Epithelial cell of proximal tubule (primary cell): ENCODE data around the gene FZD7. TPM values are rescaled to one million over a fixed set of nuclear protein-coding genes. Genes with fewer than 3 reads are reported as not detected.

ENCODE experiments used
- DNase-seq: peaks from one replicate; pipeline ENCODE4 v3.0.0-alpha.2; 2011; ENCODE audit warnings: low read depth
- H3K4me3 ChIP-seq: 2 replicates; pipeline ENCODE4 v1.5.1; 2011; ENCODE audit warnings: low read depth, mild to moderate bottlenecking, low read length
- total RNA-seq: library from RNA; depleted of rRNA; stranded (reverse); fragments of >200 nt; gene quantifications from 2 replicates; pipeline ENCODE4 v1.2.3, GENCODE V29; 2015
- TF ChIP-seq, protein P1 (sequence below): conservative IDR thresholded peaks from 2 replicates; pipeline ENCODE4 v1.5.1; 2012; ENCODE audit warnings: low read depth, mild to moderate bottlenecking, low read length

Gene FZD7
- total RNA-seq, 1 donor from 2014 or later: 34.8 TPM

DNA sequence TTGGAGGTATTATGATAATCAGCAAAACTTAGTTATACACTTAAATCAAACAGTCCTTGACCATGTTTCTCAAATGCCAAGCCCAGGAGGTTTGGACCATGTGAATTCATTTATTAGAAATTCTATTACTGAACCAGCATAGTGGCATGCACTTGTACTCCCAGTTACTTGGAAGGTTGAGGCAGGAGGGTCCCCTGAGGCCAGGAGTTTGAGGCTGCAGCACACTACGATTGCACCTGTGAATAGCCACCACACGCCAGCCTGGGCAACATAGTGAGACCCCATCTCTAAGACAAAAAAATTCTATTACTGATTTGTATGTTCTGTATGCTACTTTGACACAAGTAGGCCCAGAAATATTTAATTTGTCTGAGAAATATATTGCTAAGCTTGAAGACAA lies 43.6 kb upstream of the FZD7 start:
- TF ChIP-seq, protein P1, sequence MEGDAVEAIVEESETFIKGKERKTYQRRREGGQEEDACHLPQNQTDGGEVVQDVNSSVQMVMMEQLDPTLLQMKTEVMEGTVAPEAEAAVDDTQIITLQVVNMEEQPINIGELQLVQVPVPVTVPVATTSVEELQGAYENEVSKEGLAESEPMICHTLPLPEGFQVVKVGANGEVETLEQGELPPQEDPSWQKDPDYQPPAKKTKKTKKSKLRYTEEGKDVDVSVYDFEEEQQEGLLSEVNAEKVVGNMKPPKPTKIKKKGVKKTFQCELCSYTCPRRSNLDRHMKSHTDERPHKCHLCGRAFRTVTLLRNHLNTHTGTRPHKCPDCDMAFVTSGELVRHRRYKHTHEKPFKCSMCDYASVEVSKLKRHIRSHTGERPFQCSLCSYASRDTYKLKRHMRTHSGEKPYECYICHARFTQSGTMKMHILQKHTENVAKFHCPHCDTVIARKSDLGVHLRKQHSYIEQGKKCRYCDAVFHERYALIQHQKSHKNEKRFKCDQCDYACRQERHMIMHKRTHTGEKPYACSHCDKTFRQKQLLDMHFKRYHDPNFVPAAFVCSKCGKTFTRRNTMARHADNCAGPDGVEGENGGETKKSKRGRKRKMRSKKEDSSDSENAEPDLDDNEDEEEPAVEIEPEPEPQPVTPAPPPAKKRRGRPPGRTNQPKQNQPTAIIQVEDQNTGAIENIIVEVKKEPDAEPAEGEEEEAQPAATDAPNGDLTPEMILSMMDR: no peak
- DNase-seq: no peak
- H3K4me3 ChIP-seq: no peak overlapping the region

DNA sequence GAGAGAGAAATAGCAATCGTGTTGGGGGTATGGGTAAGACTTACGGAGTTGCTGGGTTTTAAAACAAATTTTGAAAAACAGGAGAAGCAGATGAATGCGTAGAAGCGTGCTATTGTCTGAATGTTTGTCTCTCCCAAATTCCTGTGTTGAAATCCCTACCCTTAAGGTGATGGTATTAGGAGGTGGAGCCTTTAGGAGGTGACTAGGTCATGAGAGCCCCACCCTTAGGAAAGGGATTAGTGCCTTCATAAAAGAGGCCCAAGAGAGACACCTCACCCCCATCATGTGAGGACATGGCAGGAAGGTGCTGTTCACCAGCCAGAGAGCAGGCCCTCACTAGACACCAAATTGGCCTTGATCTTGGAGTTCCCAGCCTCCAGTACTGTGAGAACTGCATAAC lies 40.7 kb upstream of the FZD7 start:
- no peak for DNase-seq
- TF ChIP-seq, protein P1: no peak
- no peak overlapping the region for H3K4me3 ChIP-seq

DNA sequence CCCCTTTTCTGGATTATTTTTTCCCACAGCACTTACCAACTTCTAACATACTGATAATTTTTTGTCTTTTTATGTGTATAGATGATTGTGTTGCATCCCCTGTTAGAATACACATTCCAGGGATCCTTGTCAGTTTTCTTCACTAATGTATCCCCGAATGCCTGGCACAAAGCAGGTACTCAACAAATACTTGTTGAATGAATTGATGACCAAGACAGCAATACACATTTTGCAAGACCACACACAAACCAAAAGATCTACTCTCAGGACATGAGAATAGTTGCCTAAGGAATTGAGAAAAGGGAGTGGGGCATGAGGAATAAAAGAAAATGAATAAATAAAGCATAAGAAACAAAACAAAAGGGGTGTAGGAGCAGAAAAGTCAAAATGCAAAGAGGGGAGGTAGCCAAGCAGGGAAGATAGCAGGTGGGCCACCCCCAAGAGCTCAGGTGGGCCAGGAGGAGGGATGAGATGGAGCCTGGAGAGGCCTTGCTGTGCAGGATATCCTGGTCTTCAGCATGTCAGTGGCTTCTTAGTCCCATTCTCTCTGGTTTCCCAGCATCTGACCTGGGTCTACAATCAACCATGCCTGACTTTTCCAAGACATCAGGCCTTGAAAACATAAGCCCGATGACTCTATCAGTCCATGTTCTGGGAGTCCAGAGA lies 38.5 kb upstream of the FZD7 start:
- H3K4me3 ChIP-seq: no peak overlapping the region
- DNase-seq: no peak
- TF ChIP-seq, protein P1: no peak

DNA sequence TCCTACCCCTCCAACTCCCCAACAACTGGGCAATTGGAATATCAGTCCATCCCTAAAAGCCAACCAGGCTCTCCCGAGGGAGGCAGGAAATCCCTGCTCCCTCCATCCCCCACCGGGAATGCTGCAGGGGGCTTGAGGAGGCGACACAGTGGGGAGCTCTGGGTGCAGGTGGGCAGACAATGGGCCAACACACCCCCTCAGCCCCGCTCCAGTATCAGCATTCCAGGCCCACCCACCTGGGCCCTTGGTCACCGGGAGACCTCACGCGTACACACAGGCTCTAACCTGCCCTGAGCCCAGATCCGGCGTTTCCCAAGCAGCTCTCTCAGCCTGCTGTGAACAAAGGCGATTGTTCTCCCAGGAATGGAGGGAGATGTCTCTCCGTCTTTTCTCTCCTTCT lies 37.6 kb upstream of the FZD7 start:
- TF ChIP-seq, protein P1: no peak
- no peak for DNase-seq
- H3K4me3 ChIP-seq: no peak overlapping the region

GRCh38 chr2:201996679-201997314 lies 36.9 kb upstream of the FZD7 start:
- TF ChIP-seq, protein P1: no peak
- DNase-seq: no peak
- H3K4me3 ChIP-seq: no peak overlapping the region

GRCh38 chr2:201999279-201999678 lies 34.4 kb upstream of the FZD7 start:
- TF ChIP-seq, protein P1: no peak
- DNase-seq: no peak

DNA sequence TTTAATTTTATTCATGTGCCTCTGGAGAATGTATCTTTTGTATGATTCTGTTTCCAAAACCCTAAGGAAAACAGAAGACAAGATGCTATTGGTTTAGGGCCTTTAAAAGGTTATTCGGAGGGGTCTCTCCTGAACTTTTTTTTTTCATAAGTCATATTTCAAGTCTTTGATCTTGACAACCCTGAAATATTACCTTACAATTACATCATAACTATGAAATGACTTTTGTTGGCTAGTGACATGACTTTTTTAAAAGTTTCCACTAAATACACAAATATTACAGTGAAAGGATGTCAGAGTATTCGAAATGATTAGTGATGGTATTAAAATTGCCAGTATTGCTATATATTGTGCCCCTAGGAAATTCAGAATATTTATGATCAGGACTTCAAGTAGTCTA lies 31.8 kb upstream of the FZD7 start:
- TF ChIP-seq, protein P1: no peak
- no peak for DNase-seq
- no peak overlapping the region for H3K4me3 ChIP-seq

More at GRCh38 chr2:201999279-201999678, 34.4 kb upstream of the FZD7 start:
- H3K4me3 ChIP-seq: no peak overlapping the region
